ENCODE measurements around the gene MAN2A2. TPM values are rescaled to one million over a fixed set of nuclear protein-coding genes. Genes with fewer than 3 reads are reported as not detected.

Gene MAN2A2
- total and polyA plus RNA-seq, 2 donors (not counting 3 experiments of a cell fraction or from before 2014, with no cell fraction given) = 60.9 to 77.7 TPM

- peaks cover 15 to 51% of the 10 kb centered on the region in 2 experiments for H3K36me3 ChIP-seq (ENCODE audit: control insufficient read depth in 2 of 2, extremely low read depth in 1 of 2, insufficient read depth in 2 of 2, low read length in 2 of 2)
- no TSS peak for BruUV-seq (replicated peaks)
These were observed 25.1 kb upstream of the MAN2A2 start for GRCh38 chr15:90877996-90878395.

More at GRCh38 chr15:90877996-90878395, 25.1 kb upstream of the MAN2A2 start:
- Histone ChIP-seq H3K4me1 (ENCODE audit: control insufficient read depth, extremely low read depth, insufficient read depth, low read length) (peaks cover 15% of the 10 kb centered on the region), H4K20me1 (replicated peaks; ENCODE audit: control insufficient read depth, extremely low read depth, insufficient read depth, low read length) (no peaks in the 10 kb centered on the region), H3K27me3 (ENCODE audit: control insufficient read depth in 2 of 2, insufficient read depth in 2 of 2, low read length in 2 of 2) (no peaks in the 10 kb centered on the region), H3K9ac (replicated peaks; ENCODE audit: extremely low read depth, insufficient read depth, low read length) (no peak overlapping the region), H3K9me1 (replicated peaks; ENCODE audit: control insufficient read depth, extremely low read depth, insufficient read depth, low read length) (no peaks in the 10 kb centered on the region), H3K79me2 (ENCODE audit: control insufficient read depth, insufficient read depth, low read length) (peaks cover 28% of the 10 kb centered on the region), H3K4me3 (replicated peaks in 1 of 3; ENCODE audit: insufficient read depth in 1 of 3, low read depth in 1 of 3, low read length in 3 of 3) (no peak overlapping the region), H3K9me3 (replicated peaks; ENCODE audit: control insufficient read depth, insufficient read depth, low read length) (no peaks in the 10 kb centered on the region), H3K27ac (ENCODE audit: insufficient read depth, low read depth, low read length) (no peak overlapping the region), H2AFZ (ENCODE audit: low read depth, low read length) (no peak overlapping the region), H3K4me2 (ENCODE audit: insufficient read depth, low read length) (no peak overlapping the region)
- dilution Hi-C loops (cut with MboI; ENCODE audit: extremely low pct_ligation_motif_present, low sequenced_read_pairs) = no loop called here
- intact Hi-C loops (cut with micrococcal nuclease) = no loop called here
- TF ChIP-seq FOS (IDR thresholded peaks at IDR 0.05; ENCODE audit: borderline replicate concordance, insufficient read depth, low read length) (no peak), JUN (IDR thresholded peaks at IDR 0.05; ENCODE audit: borderline replicate concordance, insufficient read depth, insufficient read length, low read depth) (no peak), GATA2 (IDR thresholded peaks at IDR 0.05; ENCODE audit: insufficient read depth, insufficient read length, low read depth, low read length) (no peak), POLR2AphosphoS5 (IDR thresholded peaks at IDR 0.05; ENCODE audit: insufficient read depth, low read depth, low read length) (no peak), CTCF (IDR thresholded peaks at IDR 0.05; ENCODE audit: extremely low read depth in 1 of 2, insufficient read depth in 1 of 2, low read depth in 1 of 2, low read length in 2 of 2) (no peak), MYC (IDR thresholded peaks at IDR 0.05; ENCODE audit: low read depth, low read length) (no peak), EZH2 (IDR thresholded peaks at IDR 0.05; ENCODE audit: borderline replicate concordance, low read depth, low read length, severe bottlenecking) (no peak), POLR2A (IDR thresholded peaks at IDR 0.05; ENCODE audit: low read depth, low read length) (no peak)
- ChIA-PET CTCF (no interaction called here), POLR2A (no interaction called here)
- no peak for DNase-seq (ENCODE audit: low read depth, low spot score)
- FAIRE-seq = no peak
